Measurements from ENCODE around the gene MYL7.

DNA sequence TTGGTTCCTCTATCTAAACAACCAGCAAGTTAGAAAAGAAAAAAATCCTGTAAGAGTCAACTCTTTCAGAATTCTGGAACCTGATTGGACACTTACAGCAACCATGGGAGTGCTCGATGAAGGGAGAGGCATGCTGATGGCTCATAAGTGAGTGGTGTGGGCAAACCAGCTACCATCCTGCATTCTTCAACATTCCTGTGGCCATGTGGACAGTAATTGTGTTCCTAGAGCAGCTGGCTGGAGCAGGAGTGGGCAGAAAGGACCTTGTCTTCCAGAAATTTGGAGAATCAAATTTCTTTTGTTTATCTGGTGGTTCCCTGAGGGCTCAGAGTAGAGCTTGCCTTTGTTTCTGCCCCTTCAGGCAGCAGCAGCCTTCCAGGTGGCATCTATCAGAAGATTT lies 22.5 kb upstream of the MYL7 start:
- no peak for TF ChIP-seq CTCF (conservative IDR thresholded peaks at IDR 0.05; ENCODE audit: low read length)
- no peak for TF ChIP-seq EZH2phosphoT487 (IDR thresholded peaks at IDR 0.05; ENCODE audit: borderline replicate concordance, low read depth, low read length)
